SH-SY5Y (cell line): Measurements from ENCODE around the gene ANKRD55.

Source experiments
- GATA2 ChIP-seq: IDR thresholded peaks from 2 replicates; pipeline ENCODE4 v1.6.1; 2011; ENCODE audit warnings: mild to moderate bottlenecking, low read depth, low read length
- GATA3 ChIP-seq: IDR thresholded peaks from 2 replicates; pipeline ENCODE4 v1.6.1; 2011; ENCODE audit warnings: low read depth, mild to moderate bottlenecking, low read length, moderate library complexity

ANKRD55 gene

DNA sequence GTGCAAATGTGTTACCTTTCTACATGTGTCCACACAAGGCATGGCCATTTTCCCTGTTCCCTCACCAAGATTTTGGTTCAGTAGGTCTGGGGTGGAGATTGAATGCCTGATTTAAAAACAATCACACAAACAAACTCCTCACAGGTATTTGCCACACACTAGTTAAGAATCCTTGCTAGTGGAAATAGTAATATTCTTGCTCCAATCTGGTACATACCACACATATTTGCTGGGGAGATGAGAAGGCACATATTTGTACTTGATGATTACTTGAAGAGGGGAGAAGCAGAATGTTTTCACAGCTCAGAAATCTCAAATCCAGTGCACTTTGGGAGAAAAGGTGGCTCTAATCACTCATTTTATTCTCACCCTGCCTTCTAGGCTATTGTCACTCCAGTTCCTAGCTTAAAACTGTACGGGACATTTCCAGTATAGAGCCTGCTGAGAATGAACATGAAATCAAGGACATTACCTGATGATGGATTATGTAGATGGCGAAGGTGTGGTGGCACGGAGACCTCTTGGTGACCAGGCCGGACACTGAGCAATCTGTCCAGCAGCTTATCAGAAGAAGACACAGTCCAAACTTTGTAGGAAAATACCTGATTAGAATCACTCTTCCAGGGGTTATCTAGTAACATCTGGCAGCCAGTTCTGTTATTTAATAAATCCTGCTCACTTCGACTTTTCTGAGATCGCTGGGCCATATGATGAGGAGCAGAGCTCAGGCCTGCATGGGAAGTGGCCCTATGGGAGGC, 122.3 kb downstream of the ANKRD55 start:
- TF ChIP-seq GATA2 = 0 out of 2 replicates have a peak, but pooled peaks have one; percentile 27
- no peak for TF ChIP-seq GATA3

DNA sequence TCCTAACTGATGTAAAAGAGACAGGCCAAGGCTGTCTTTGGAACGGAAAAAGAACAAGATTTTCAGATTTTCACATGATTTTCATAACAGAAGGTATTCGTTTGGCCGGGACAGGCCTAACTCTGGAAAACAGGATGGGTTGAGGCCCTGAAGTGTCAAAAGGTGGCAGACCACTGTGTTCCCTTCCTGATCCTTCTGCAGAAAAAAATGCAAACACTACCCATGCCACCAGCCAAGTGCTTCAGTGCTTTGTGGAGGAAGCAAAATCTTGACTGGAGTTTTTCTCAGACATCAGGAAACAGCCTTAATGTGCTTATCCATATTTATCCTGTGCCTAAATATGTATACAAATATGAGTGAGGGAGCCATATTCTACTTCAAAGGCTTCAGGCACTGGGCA, 124.9 kb downstream of the ANKRD55 start:
- no peak for TF ChIP-seq GATA2
- TF ChIP-seq GATA3 = no peak

DNA sequence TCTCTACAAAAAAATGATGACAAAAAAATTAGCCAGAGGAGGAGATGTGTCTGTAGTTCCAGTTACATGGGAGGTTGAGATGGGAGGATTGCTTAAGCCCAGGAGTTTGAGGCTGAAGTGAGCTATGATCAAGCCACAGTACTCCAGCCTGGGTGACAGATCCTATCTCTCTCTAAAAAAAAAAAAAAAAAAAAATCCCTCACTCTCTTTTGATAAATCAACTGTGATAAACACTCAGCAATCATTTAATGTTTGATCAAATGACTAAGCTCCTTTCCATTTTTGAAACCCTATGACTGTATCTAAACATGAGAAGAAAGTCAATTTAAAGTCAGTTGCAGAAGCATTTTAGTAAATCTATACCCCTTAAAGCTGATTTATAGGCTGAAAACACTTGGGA, 126.3 kb downstream of the ANKRD55 start:
- TF ChIP-seq GATA2 (no peak), GATA3 (no peak)

DNA sequence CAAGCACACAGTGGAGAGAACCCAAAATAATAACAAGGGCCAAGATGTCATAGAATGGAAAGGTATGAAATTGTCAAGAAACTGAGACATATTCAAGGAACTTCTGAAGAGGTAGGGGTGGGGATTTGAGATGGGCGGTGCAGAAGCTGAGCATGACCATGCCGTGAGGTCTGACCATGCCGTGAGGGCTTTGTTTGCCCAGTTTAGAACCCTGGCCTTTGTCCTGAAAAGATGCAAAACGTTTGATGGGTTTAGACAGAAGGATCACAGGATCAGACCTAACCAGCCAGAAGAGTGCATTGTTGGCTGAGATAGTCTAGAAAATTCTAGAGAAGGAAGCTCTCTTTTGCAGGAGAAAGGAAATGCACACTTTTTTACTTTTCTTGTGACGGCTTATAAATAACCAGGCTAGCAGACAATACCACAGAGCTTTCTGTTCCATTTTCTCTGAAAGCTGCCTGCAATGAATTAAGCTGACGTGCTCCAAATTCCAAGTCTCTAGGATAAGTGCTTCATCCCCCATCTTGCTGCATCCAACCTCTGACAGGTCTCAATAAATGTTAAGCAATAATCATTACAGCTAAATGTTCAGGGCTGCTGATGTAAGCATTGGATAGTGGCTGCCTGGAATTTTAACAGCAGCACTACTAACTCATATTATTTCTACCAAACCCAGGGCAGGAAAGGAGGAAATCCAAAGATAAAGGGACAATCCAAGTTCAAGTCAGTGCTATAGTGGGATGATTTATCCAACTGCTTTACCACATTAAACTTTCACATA, 127.4 kb downstream of the ANKRD55 start:
- no peak for TF ChIP-seq GATA3
- TF ChIP-seq GATA2 = no peak

DNA sequence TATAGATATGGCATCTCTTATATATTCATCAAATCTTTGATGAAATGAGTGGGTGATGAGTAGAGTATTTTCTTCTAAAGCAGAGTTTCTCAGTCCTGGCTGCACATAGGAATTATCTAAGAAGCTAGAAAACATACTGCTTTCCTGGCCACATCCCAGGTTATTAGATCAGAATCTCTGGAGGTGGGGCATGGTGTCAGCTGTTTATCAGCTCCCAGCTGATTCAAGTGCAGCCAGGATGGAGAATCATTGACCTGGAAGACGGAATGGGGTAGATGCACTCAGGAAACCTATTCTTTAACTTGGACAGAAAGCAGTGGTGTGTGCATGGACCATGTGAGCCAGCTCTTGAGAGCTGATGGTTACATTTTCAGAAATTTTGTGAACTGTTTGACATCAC, 130.2 kb downstream of the ANKRD55 start:
- no peak for TF ChIP-seq GATA3
- peak; percentile 57; the same call in 1 of the 2 replicates for TF ChIP-seq GATA2

DNA sequence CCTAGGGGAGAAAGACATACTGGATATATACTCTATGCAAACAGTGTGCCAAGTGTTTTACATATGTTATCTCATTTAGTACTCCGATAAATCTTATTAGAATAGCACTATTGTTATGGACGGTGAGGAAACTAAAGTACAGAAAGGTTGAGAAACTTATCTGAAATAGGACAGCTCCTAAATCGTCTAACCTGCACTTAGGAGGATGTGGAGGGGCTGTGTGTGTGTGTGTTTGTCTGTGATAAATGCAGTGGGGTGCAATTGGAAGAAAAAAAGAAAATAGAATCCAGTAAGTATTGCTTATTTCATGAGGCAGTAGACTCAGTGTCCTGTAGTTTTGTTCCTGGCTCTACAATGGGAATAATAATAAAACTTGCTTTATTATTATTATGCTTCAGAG, 131.9 kb downstream of the ANKRD55 start:
- TF ChIP-seq GATA3 = no peak
- no peak for TF ChIP-seq GATA2

DNA sequence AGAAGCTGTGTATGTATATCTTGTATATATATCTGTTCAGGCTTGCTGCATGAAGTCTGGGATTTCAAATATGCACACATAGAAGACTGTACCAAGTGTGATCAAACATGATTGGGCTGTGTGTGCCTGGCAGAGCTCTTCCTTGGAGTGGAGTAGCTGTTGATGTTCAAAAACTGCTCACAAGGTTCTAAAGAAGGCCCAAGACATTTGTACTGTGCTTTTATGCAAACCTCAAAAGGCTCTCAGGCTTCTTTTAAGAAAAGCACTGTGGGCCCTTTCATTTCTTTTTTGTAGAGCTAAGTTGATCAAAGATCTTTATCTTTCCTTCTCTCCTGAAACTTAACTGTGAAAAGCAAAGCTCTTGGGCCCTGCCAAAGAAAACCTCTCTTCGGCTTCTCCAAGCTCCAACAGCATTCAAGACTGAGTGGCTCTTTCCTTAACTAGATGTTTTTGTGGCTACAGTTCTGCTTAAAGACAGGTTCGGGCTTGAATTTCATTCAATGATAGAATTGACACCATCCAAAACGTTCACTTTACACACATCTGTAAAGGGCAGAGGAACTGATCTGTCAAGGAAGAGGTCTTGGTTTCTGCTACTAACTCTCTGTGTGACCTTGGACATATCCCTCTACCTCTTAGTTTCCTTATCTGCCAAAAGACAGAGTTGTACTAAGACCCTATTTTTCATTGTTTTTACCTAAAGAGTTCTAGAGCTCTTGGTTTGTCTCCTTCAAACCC, 132.5 kb downstream of the ANKRD55 start:
- TF ChIP-seq GATA3 (no peak), GATA2 (peak; percentile 9; the same call in 1 of the 2 replicates)

DNA sequence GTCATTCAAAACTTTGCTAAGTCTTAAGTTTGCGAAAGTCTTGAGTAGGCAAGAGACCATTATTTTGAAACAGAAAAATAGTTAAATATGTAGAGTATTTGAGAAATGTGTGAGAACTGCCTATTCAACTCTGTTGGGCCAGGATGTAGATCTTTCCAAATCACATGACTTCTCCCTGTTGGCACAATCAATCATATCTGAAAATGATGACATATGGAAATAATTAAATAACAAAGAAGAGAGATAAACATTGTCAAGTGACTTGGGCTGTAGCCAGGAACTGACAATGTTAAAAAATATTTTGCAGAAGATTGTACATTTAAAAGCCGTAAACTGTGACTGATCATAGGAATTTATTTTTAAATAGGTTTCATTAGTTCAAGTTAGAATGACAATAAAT, 133.8 kb downstream of the ANKRD55 start:
- TF ChIP-seq GATA3 (no peak), GATA2 (no peak)

DNA sequence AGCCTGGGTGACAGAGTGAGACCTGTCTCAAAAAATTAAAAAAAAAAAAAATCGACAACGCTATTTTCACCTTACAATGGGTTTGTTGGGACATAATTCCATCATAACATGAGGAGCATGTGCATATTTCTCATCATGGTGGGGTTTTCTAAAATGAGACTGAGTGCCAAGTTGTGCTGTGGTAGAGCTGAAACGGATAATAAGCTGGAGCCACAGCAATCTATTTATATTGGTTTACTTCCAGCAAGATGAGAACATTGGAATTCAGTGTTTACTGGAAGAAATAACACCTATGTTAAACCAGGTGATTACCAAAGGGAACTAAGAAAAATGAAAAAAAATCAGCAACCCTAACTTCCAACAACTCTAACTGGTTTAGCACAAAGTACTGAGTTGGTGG, 136.1 kb downstream of the ANKRD55 start:
- TF ChIP-seq GATA2 = no peak
- no peak for TF ChIP-seq GATA3

DNA sequence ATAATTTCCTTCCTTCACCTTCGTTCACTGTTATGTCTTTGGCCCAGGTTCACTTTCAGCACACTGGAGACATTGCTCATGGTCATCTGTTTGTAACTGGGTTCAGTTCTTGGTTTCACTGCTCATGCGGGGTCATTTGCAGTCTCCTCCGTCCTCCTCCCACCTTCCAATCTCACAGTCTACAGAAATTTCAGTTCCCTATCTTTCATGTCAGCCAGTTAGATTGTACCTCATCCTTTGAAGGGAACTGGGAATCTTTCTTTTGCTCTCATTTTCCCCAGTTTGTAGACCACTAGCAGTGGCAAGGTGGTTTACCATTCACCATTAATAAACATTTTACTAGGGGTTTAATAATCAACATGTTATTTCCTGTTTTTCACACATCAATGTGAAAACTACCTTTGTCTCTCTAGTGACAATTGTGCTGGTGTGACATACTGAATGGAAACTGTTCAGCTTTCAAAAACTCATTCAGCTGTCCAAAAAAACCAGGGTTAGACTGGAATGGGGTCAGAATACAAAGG, 137.5 kb downstream of the ANKRD55 start:
- TF ChIP-seq GATA3 = no peak
- TF ChIP-seq GATA2 = no peak

DNA sequence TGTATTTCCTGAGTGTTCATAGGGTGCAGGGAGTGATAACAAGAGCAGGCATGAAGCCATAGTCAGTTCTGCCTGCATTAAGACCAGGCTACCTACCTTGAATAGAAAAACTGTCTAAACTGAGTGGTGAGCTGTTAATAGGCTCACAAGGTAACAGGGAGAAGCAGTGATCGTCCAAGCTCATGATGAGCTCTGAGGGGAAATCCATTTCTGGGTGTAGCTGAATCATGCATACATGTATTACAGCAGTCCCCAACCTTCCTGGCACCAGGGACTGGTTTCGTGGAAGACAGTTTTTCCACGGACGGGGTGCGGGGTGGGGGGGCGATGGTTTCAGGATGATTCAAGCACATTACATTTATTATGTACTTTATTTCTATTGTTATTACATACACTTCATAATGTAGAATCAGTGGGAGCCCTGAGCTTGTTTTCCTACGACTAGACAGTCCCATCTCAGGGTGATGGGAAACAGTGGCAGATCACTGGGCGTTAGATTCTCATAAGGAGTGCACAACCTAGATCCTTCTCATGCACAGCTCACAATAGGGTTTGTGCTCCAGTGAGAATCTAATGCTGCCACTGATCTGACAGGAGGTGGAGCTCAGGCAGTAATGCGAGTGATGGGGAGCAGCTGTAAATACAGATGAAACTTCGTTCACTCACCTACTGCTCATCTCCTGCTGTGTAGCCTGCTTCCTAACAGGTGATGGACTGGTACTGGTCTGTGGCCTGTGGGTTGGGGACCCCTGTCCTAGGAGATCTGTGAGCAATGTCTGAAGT, 138.4 kb downstream of the ANKRD55 start:
- no peak for TF ChIP-seq GATA3
- TF ChIP-seq GATA2 = no peak

DNA sequence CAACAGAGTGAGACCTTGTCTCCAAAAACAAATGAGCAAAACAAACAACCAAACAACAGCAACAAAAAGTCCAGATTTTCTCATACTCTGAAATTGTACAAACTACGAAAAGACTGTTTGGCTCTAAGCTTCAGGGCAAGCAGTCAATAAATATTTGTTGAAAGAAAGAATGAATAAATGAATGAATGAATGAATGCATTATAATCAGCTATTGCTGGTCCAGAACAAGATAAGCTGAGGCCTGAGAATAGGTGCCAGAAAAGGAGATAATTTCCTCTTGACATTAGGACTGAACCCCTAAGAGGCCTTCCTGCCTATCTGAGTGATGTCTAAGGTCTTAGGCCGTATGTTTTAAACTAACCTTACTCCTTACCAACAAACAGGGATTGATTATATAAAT, 139.2 kb downstream of the ANKRD55 start:
- TF ChIP-seq GATA3 (no peak), GATA2 (no peak)

DNA sequence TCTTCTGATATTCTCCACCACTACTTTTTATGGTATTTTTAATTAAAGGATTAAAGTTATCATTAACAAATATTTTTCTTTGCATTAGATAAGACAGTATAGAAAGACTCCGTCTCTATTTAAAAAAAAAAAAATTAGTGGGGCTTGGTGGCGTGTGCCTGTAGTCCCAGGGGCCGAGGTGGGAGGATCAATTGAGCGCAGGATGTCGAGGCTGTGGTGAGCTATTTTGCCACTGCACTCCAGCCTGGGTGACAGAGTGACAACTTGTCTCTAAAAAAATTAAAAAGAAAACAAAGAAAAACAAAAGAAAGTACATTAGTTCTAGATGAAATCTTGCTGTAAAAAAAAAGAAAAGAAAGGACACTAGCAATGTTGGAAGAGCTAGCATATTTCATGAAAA, 141.0 kb downstream of the ANKRD55 start:
- TF ChIP-seq GATA2 = no peak
- TF ChIP-seq GATA3 = no peak
